K562 (cell line): Measurements from ENCODE around the gene SAP30BP. TPM values are rescaled to one million over a fixed set of nuclear protein-coding genes. Genes with fewer than 3 reads are reported as not detected.

Experiments used
- ATAC-seq: fragments of 200-7000 bp; cut with Tn5 transposase; 3 replicates; pipeline ENCODE4 v1.9.1; 2020; ENCODE audit warnings: moderate library complexity
- BruUV-seq: library from RNA; stranded (reverse); fragments of 400-500 nt; replicated peaks from 2 replicates; lab custom pipeline; 2021; lab: Mats Ljungman, UMichigan
- CTCF ChIA-PET: fragments of 300-600 bp; formaldehyde crosslinking; extraction: SDS; loops from one replicate; lab custom pipeline; 2021; ENCODE audit warnings: low intra/inter-chr PET ratio; lab: Yijun Ruan, JAX
- POLR2A ChIA-PET: fragments of 300-600, 350-650 bp; sonication (Branson Sonifier 250); formaldehyde crosslinking; extraction: SDS; loops from one replicate; lab custom pipeline; 2021; ENCODE audit warnings: antibody characterized with exemption, inconsistent platforms; lab: Yijun Ruan, JAX
- DNase-seq, 4 experiments: peaks; one replicate each; pipeline versions ENCODE4 v3.0.0 to v3.0.0-alpha.2; 2011 to 2018; ENCODE audit warnings: low spot score in 3 of 4, mixed read lengths in 3 of 4; ENCODE audit errors: extremely low read depth in 1 of 4
- FAIRE-seq: peaks from 2 replicates; lab custom pipeline; 2011; peaks lifted over from hg19 to GRCh38; lab: Jason Lieb, UNC
- H2AFZ ChIP-seq: 2 replicates; pipeline ENCODE4 v1.6.0; 2011; ENCODE audit warnings: low read depth, low read length, control low read depth, inconsistent platforms
- H3K27ac ChIP-seq: fragments of 200-600 bp; 3 replicates; pipeline ENCODE4 v1.8.0; 2011; ENCODE audit warnings: low read depth, mild to moderate bottlenecking, control low read depth, inconsistent platforms, low read length, moderate library complexity, mixed read lengths; ENCODE audit errors: extremely low read depth
- H3K27me3 ChIP-seq, 2 experiments: fragments of 300-600 bp in 1 of 2; 2 replicates in 1 of 2; 3 replicates in 1 of 2; pipeline versions ENCODE4 v1.6.0 to v1.8.0; 2011; ENCODE audit warnings: inconsistent platforms in 2 of 2, low read length in 2 of 2, mild to moderate bottlenecking in 1 of 2, mixed read lengths in 1 of 2, moderate library complexity in 1 of 2; ENCODE audit not compliant: control insufficient read depth in 2 of 2, insufficient read depth in 2 of 2
- H3K36me3 ChIP-seq: fragments of 300-600 bp; 3 replicates; pipeline ENCODE4 v1.8.0; 2011; ENCODE audit warnings: mild to moderate bottlenecking, low read length, inconsistent platforms; ENCODE audit not compliant: control insufficient read depth, insufficient read depth
- H3K4me1 ChIP-seq, 2 experiments: fragments of 200-600 bp in 1 of 2; replicated peaks in 1 of 2; 2 replicates in 1 of 2; 3 replicates in 1 of 2; pipeline versions ENCODE4 v1.5.1 to v1.8.0; 2011; ENCODE audit warnings: inconsistent platforms in 2 of 2, low read length in 2 of 2, mild to moderate bottlenecking in 1 of 2, mixed read lengths in 1 of 2, moderate library complexity in 1 of 2; ENCODE audit not compliant: control insufficient read depth in 2 of 2, insufficient read depth in 2 of 2
- H3K4me2 ChIP-seq: 2 replicates; pipeline ENCODE4 v1.6.1; 2011; ENCODE audit warnings: low read length, control low read depth, inconsistent platforms, mixed read lengths; ENCODE audit not compliant: insufficient read depth
- H3K4me3 ChIP-seq: fragments of 200-600 bp; sonication (generic), shearing (Covaris generic); 2 replicates; pipeline ENCODE4 v1.5.1; 2016; ENCODE audit warnings: control low read depth, inconsistent platforms
- H3K79me2 ChIP-seq: fragments of 200-600 bp; 3 replicates; pipeline ENCODE4 v1.8.0; 2011; ENCODE audit warnings: low read length, inconsistent platforms; ENCODE audit not compliant: control insufficient read depth, insufficient read depth
- H3K9ac ChIP-seq, 2 experiments: 2 replicates each; pipeline versions ENCODE4 v1.6.0 to v1.6.1; 2011; ENCODE audit warnings: low read depth in 2 of 2, low read length in 2 of 2, control low read depth in 1 of 2, inconsistent platforms in 1 of 2, mild to moderate bottlenecking in 1 of 2, mixed read lengths in 1 of 2; ENCODE audit not compliant: insufficient read depth in 1 of 2
- H3K9me1 ChIP-seq: one replicate; pipeline ENCODE4 v1.6.0; 2011; ENCODE audit warnings: inconsistent platforms, mild to moderate bottlenecking, low read length, moderate library complexity; ENCODE audit not compliant: control insufficient read depth, insufficient read depth
- H3K9me3 ChIP-seq: replicated peaks from 2 replicates; pipeline ENCODE4 v1.5.1; 2011; ENCODE audit warnings: low read depth, low read length, inconsistent platforms; ENCODE audit not compliant: control insufficient read depth, insufficient read depth
- H4K20me1 ChIP-seq: replicated peaks from 2 replicates; pipeline ENCODE4 v1.6.1; 2011; ENCODE audit warnings: low read length, inconsistent platforms, mixed read lengths; ENCODE audit not compliant: control insufficient read depth, insufficient read depth
- NFYB ChIP-seq: IDR thresholded peaks from 2 replicates; pipeline ENCODE4 v1.6.1; 2011; ENCODE audit warnings: mild to moderate bottlenecking, moderate library complexity; ENCODE audit not compliant: insufficient read length; ENCODE audit errors: extremely low read depth
- POLR3A ChIP-seq: IDR thresholded peaks from 2 replicates; pipeline ENCODE4 v1.6.1; 2011; ENCODE audit warnings: borderline replicate concordance, mild to moderate bottlenecking, moderate library complexity; ENCODE audit not compliant: insufficient read length, insufficient read depth; ENCODE audit errors: extremely low read depth
- POLR3G ChIP-seq: IDR thresholded peaks from 2 replicates; pipeline ENCODE4 v1.6.1; 2011; ENCODE audit not compliant: insufficient read length, insufficient replicate concordance; ENCODE audit errors: extremely low read depth
- TARDBP ChIP-seq: fragments of 450-650 bp; IDR thresholded peaks from 2 replicates; pipeline ENCODE4 v1.6.1; 2016
- TFAM ChIP-seq: fragments of 250-450 bp; sonication (Bioruptor Pico); conservative IDR thresholded peaks from 2 replicates; pipeline ENCODE4 v1.5.0; 2021; ENCODE audit warnings: mild to moderate bottlenecking, moderate library complexity
- U2AF1 ChIP-seq: fragments of 200-400 bp; formaldehyde crosslinking; optimal IDR thresholded peaks from 2 replicates; pipeline ENCODE3; 2017; ENCODE audit warnings: mild to moderate bottlenecking, low read depth, low read length, moderate library complexity
- ZFX ChIP-seq: sonication (generic); formaldehyde crosslinking; IDR thresholded peaks from 2 replicates; pipeline ENCODE4 v1.8.0; 2022; ENCODE audit warnings: mild to moderate bottlenecking, missing genetic modification reagents, moderate library complexity
- ZNF76 ChIP-seq: fragments of 250-450 bp; sonication (Bioruptor Pico); IDR thresholded peaks from 2 replicates; pipeline ENCODE4 v1.4.0; 2020; ENCODE audit warnings: mild to moderate bottlenecking, moderate library complexity, borderline replicate concordance
- WGBS: fragments of 100-300 bp; shearing (Covaris generic); methylation state at CpG from one replicate; pipeline ENCODE4 v1.1.6; 2016; ENCODE audit warnings: low coverage, mixed read lengths; ENCODE audit not compliant: insufficient coverage; ENCODE audit errors: missing lambda C conversion rate; 5-methylcytosine and 5-hydroxymethylcytosine counted together
- in situ Hi-C: fragments of 300-500 bp; cut with MboI; formaldehyde crosslinking; loops from 4 replicates; pipeline ENCODE4 v1.15.0; 2018; ENCODE audit warnings: inconsistent platforms, mixed read lengths
- intact Hi-C: fragments of 100-400 bp; cut with micrococcal nuclease; formaldehyde crosslinking; loops from 2 replicates; pipeline ENCODE4 v1.14.2; 2022
- polyA plus RNA-seq, 8 experiments: library from polyadenylated mRNA; depleted of rRNA in 4 of 8; stranded (reverse) in 5 of 8; unstranded in 3 of 8; fragments of >200 nt; fragmentation: Nextera tagmentation in 2 of 8; fragmentation: Illumina TruSeq in 1 of 8; extraction: Ambion mirVana in 2 of 8; extraction: Trizol in 1 of 8; gene quantifications; 2 replicates each; pipeline versions ENCODE4 v1.2.1 to v1.2.3, GENCODE V29; 2011 to 2014; ENCODE audit warnings: inconsistent platforms in 1 of 8, missing spikeins in 1 of 8
- total RNA-seq, 7 experiments: library from RNA; depleted of rRNA in 6 of 7; stranded (reverse); fragments of >200 nt in 6 of 7; fragmentation: Illumina TruSeq in 2 of 7; extraction: Trizol in 2 of 7; gene quantifications; 2 replicates each; pipeline versions ENCODE4 v1.2.1 to v1.2.3, GENCODE V29; 2011 to 2021; ENCODE audit warnings: low replicate concordance in 1 of 7
- TF ChIP-seq, protein P1 (sequence below): sonication (generic); formaldehyde crosslinking; IDR thresholded peaks from 2 replicates; pipeline ENCODE4 v1.8.1; 2023; ENCODE audit warnings: mild to moderate bottlenecking, missing genetic modification reagents
- TF ChIP-seq, protein P2 (sequence below): fragments of 450-650 bp; conservative IDR thresholded peaks from 2 replicates; pipeline ENCODE4 v1.6.1; 2016; ENCODE audit warnings: missing genetic modification characterization, low read depth, mild to moderate bottlenecking, missing compliant biosample characterization, moderate library complexity

SAP30BP gene
- total and polyA plus RNA-seq, 9 of the 15 experiments (the other 6 are each of a cell fraction or from before 2014, with no cell fraction given), result 45.3 to 154 (median 71.7) TPM

DNA sequence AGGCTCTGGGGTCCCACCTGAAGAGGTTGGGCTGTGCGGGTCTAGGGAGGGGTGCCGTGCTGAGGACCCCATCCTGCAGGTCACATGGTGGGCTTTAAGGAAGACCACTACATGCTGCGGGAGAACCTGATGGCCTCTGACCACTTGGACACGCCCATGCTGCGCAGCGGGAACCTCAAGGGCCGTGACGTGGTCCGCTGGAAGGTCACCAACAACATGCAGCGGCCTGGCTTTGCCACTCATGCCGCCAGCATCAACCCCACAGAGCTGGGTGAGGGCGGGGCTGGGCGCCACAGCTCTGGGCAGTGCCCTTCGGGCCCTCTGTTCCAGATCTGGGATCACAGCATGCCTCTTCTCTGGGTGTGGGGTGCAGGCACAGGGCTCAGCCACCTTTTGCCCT lies 72.7 kb downstream of the SAP30BP start (continued):
- TF ChIP-seq, protein P1, sequence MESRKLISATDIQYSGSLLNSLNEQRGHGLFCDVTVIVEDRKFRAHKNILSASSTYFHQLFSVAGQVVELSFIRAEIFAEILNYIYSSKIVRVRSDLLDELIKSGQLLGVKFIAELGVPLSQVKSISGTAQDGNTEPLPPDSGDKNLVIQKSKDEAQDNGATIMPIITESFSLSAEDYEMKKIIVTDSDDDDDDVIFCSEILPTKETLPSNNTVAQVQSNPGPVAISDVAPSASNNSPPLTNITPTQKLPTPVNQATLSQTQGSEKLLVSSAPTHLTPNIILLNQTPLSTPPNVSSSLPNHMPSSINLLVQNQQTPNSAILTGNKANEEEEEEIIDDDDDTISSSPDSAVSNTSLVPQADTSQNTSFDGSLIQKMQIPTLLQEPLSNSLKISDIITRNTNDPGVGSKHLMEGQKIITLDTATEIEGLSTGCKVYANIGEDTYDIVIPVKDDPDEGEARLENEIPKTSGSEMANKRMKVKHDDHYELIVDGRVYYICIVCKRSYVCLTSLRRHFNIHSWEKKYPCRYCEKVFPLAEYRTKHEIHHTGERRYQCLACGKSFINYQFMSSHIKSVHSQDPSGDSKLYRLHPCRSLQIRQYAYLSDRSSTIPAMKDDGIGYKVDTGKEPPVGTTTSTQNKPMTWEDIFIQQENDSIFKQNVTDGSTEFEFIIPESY (CRISPR knock-in tag), result peak; percentile 62
- no peak for TF ChIP-seq POLR3A

DNA sequence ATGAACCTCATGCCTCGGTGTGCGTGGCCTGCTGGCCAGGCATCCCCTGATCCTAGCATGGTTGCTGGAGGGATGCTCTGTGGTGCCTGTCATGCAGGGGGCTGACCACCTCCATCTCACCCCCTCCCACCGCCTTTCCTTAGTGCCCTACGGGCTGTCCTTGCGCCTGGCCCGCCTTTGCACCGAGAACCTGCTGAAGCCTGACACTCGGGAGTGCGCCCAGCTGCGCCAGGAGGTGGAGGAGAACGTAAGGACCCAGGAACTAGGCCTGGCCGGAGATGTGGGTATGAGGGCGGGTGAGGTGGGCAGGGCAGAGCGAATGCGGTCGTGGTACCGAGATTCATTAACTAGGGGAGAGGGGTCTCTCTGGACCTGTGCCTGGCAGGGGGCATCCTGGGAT lies 73.1 kb downstream of the SAP30BP start:
- in situ Hi-C loops, result no loop called here
- Histone ChIP-seq H3K9me3 (no peaks in the 10 kb centered on the region), H2AFZ (no peak overlapping the region), H3K27me3 (peaks cover 0 to 8% of the 10 kb centered on the region in 2 experiments; a peak in 2 of 5 replicates), H3K4me2 (no peak overlapping the region), H3K4me1 (peaks cover 0 to 48% of the 10 kb centered on the region in 2 experiments; a peak in 2 of 5 replicates), H3K27ac (no peak overlapping the region), H3K9ac (peak overlapping the region in 1 of 2 experiments; percentile 68; a peak in 2 of 4 replicates), H3K9me1 (peaks cover 4% of the 10 kb centered on the region), H3K4me3 (no peak overlapping the region)
- FAIRE-seq (no peak), DNase-seq (no peak)
- 46% methylated on average over 17 of the region's 17 CpGs for WGBS
- intact Hi-C loops, result no loop called here
- CTCF ChIA-PET, result no interaction called here
- TF ChIP-seq TARDBP (no peak), ZNF76 (CRISPR knock-in tag) (no peak), U2AF1 (no peak), TFAM (no peak), NFYB (no peak), ZFX (CRISPR knock-in tag) (0 out of 2 replicates have a peak, but pooled peaks have one; percentile 22), POLR3G (no peak)
- TF ChIP-seq, protein P2, sequence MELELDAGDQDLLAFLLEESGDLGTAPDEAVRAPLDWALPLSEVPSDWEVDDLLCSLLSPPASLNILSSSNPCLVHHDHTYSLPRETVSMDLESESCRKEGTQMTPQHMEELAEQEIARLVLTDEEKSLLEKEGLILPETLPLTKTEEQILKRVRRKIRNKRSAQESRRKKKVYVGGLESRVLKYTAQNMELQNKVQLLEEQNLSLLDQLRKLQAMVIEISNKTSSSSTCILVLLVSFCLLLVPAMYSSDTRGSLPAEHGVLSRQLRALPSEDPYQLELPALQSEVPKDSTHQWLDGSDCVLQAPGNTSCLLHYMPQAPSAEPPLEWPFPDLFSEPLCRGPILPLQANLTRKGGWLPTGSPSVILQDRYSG, result no peak
- TF ChIP-seq, all 486 proteins: peak for 1
- no TSS peak for BruUV-seq
- no peaks in the 10 kb centered on the region for H3K36me3 ChIP-seq
- POLR2A ChIA-PET, result no interaction called here
- no peaks in the 10 kb centered on the region for H3K79me2 ChIP-seq
- no peak for ATAC-seq
- H4K20me1 ChIP-seq, result peaks cover 3% of the 10 kb centered on the region; the same call in 1 of the 2 replicates
